ENCODE data around the gene NR1I3. TPM values are rescaled to one million over a fixed set of nuclear protein-coding genes. Genes with fewer than 3 reads are reported as not detected.
"Not testable (repeated sequence)": the region's sequence is repeated elsewhere in the genome, so short reads cannot be mapped to it uniquely, and the experiment has no call there.

The NR1I3 gene
- total RNA-seq, 4 donors from 2014 or later: not detected

- H3K27ac ChIP-seq: no peak overlapping the region
- no peaks in the 10 kb centered on the region for H3K27me3 ChIP-seq
- no peaks in the 10 kb centered on the region for H3K9me3 ChIP-seq
- in situ Hi-C loops (cut with MboI; ENCODE audit: low pct_ligation_motif_present in 1 of 4, low pct_unique_long_range_greater_than_20kb in 1 of 4, low sequenced_read_pairs in 3 of 4) (no loop called here), intact Hi-C loops (cut with DNase I; ENCODE audit: low total_unique reads) (no loop called here)
- no peaks in the 10 kb centered on the region for H3K4me1 ChIP-seq
- no peak for DNase-seq
- no peak overlapping the region for H3K4me3 ChIP-seq
- 80 to 86% methylated on average over 2 to 7 of the region's 7 CpGs for WGBS, 2 donors (ENCODE audit: low coverage in 1 of 2)
- no peak for TF ChIP-seq EP300 (IDR thresholded peaks at IDR 0.05; ENCODE audit: low read depth)
- TF ChIP-seq POLR2A (IDR thresholded peaks at IDR 0.05): no peak
- TF ChIP-seq POLR2AphosphoS5 (IDR thresholded peaks at IDR 0.05): no peak
- no peak for TF ChIP-seq CTCF (IDR thresholded peaks at IDR 0.05)
- no peaks in the 10 kb centered on the region for H3K36me3 ChIP-seq
Observed at GRCh38 chr1:161250829-161251228, 12.8 kb upstream of the NR1I3 start.

GRCh38 chr1:161250100-161250499, 12.1 kb upstream of the NR1I3 start:
- in situ Hi-C loops (cut with MboI; ENCODE audit: low pct_ligation_motif_present in 1 of 4, low pct_unique_long_range_greater_than_20kb in 1 of 4, low sequenced_read_pairs in 3 of 4); intact Hi-C loops (cut with DNase I; ENCODE audit: low total_unique reads); H3K4me1 ChIP-seq; H3K4me3 ChIP-seq; H3K27me3 ChIP-seq; H3K27ac ChIP-seq; H3K9me3 ChIP-seq; H3K36me3 ChIP-seq; DNase-seq: not testable (repeated sequence)
- WGBS, 2 donors (ENCODE audit: low coverage in 1 of 2): 84 to 100% methylated on average over 1 to 5 of the region's 5 CpGs

DNA sequence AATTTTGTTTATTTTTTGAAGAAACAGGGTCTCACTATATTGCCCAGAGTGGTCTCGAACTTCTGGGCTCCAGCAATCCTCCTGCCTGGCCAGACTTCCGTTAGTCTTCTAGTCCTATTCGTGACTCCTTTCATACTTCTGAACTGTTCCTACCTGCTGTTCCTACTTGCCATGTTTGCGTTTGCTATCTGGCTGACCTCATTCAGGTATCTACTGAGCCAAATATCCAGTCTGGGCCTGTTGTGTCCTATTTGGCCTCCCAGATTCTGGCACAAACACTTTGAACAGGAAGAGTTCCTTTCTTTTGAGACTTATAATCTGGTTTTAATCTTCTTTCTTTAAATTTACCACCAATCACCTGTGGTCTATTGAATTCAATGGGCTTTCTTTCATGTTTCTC, 6.9 kb upstream of the NR1I3 start:
- Histone ChIP-seq H3K4me3 (no peak overlapping the region), H3K4me1 (no peaks in the 10 kb centered on the region), H3K27ac (no peak overlapping the region), H3K27me3 (no peaks in the 10 kb centered on the region), H3K9me3 (no peaks in the 10 kb centered on the region), H3K36me3 (no peaks in the 10 kb centered on the region)
- in situ Hi-C loops (cut with MboI; ENCODE audit: low pct_ligation_motif_present in 1 of 4, low pct_unique_long_range_greater_than_20kb in 1 of 4, low sequenced_read_pairs in 3 of 4): no loop called here
- WGBS, 2 donors (ENCODE audit: low coverage in 1 of 2): 45 to 86% methylated on average over 2 to 4 of the region's 4 CpGs
- DNase-seq: no peak
- TF ChIP-seq EP300 (IDR thresholded peaks at IDR 0.05; ENCODE audit: low read depth) (no peak), CTCF (IDR thresholded peaks at IDR 0.05) (no peak), POLR2A (IDR thresholded peaks at IDR 0.05) (no peak), POLR2AphosphoS5 (IDR thresholded peaks at IDR 0.05) (no peak)
- intact Hi-C loops (cut with DNase I; ENCODE audit: low total_unique reads): no loop called here

DNA sequence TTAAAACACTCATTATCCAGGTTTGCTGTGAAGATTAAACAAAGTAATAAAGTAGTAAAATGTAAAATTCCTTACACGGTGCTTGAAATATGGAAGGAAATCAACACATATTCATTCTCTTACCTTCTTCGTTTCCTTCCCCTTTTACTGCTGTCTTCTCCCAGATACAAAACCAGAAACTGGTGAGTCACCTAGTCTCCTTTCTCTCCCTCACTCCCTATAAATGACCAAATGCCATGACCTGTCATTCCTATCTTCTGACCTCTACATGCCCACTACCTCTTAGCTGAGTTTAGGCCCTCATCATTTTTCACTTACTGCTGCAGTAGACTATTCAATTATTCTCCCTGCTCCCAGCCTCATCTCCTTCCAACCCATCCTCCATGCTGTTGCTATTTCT, 4.3 kb upstream of the NR1I3 start:
- Histone ChIP-seq H3K27ac (no peak overlapping the region), H3K27me3 (no peaks in the 10 kb centered on the region), H3K4me3 (no peak overlapping the region), H3K4me1 (no peaks in the 10 kb centered on the region), H3K9me3 (no peaks in the 10 kb centered on the region), H3K36me3 (no peaks in the 10 kb centered on the region)
- no peak for DNase-seq
- intact Hi-C loops (cut with DNase I; ENCODE audit: low total_unique reads): no loop called here
- TF ChIP-seq CTCF (IDR thresholded peaks at IDR 0.05) (no peak), POLR2AphosphoS5 (IDR thresholded peaks at IDR 0.05) (no peak), POLR2A (IDR thresholded peaks at IDR 0.05) (no peak), EP300 (IDR thresholded peaks at IDR 0.05; ENCODE audit: low read depth) (no peak)
- in situ Hi-C loops (cut with MboI; ENCODE audit: low pct_ligation_motif_present in 1 of 4, low pct_unique_long_range_greater_than_20kb in 1 of 4, low sequenced_read_pairs in 3 of 4): no loop called here
- WGBS, 2 donors (ENCODE audit: low coverage in 1 of 2): 57 to 71% methylated on average over 2 of the region's 2 CpGs

DNA sequence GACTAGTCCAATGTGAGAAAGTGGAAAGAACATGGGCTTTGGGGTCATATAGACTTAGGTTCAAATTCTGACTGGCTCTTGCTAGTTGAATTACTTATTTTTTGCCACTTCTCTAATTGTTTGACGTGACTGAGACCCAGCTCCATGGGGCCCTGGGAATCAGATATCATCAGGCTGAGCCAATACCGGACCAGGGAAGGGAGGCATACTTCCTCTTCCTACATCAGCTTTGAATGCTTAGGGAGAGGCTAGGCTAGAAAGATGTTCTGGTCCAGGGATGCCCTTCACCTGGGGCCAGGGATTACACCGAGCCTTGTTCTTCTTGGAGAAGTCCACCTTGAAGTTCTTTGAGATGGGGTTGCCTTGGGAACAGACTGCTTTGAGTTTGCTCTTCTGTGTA, 3.7 kb upstream of the NR1I3 start:
- H3K27me3 ChIP-seq: no peaks in the 10 kb centered on the region
- H3K9me3 ChIP-seq: no peaks in the 10 kb centered on the region
- 88% methylated on average over 3 of the region's 3 CpGs; no CpG with 5 or more reads in 1 of the 2 donors for WGBS, 2 donors (ENCODE audit: low coverage in 1 of 2)
- in situ Hi-C loops (cut with MboI; ENCODE audit: low pct_ligation_motif_present in 1 of 4, low pct_unique_long_range_greater_than_20kb in 1 of 4, low sequenced_read_pairs in 3 of 4): no loop called here
- no peaks in the 10 kb centered on the region for H3K36me3 ChIP-seq
- H3K4me3 ChIP-seq: no peak overlapping the region
- DNase-seq: no peak
- no peak overlapping the region for H3K27ac ChIP-seq
- TF ChIP-seq CTCF (IDR thresholded peaks at IDR 0.05) (no peak), POLR2AphosphoS5 (IDR thresholded peaks at IDR 0.05) (no peak), POLR2A (IDR thresholded peaks at IDR 0.05) (no peak), EP300 (IDR thresholded peaks at IDR 0.05; ENCODE audit: low read depth) (no peak)
- intact Hi-C loops (cut with DNase I; ENCODE audit: low total_unique reads): no loop called here
- no peaks in the 10 kb centered on the region for H3K4me1 ChIP-seq
